Hematopoietic multipotent progenitor cell treated with erythropoietin and hydrocortisone succinate and interleukin-3 and kit ligand, for 4 days (in vitro differentiated cells): ENCODE results near the gene GRIN2A.

Experiments used
- DNase-seq: peaks from one replicate; pipeline ENCODE4 v3.0.0-alpha.2; 2015

Gene GRIN2A

DNA sequence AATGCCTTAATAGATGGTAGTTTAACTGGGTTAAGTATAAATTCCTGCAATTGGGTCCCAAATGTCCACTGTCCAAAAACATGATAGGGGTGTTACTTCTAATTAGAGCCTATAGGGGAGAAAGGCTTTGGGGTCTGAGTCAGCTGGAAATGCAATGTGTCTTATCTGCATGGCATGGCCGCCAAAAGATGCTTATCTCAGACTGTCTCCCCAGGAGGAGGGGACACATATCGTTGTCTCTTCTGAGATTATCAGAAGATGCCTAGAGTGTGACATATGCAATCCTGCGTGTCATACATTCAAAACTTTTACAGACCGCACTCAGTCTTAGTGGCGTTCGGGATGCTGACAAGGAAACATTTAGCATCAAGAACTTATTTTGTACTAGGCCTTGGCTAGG lies 442.9 kb downstream of the GRIN2A start:
- peak; percentile 1 for DNase-seq

DNA sequence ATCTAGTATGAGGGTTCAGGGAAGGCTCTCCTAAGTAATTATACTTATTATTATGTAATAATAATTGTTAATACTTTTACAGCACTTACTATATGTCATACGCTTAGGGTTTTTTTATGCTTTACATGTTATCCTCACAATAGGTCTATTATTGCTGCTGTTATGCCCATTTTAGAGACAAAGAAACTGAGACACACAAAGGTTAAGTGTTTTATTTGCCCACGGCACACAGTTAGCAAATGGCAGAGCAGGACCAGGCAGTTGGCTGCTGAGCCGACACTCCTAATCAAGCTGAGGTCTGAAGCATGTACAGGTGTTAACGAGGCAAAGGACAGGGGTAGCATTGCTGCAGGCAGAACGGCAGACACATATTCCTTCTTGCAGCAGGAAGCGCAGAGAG lies 443.5 kb downstream of the GRIN2A start:
- DNase-seq = no peak

- DNase-seq = no peak
These were observed 445.7 kb downstream of the GRIN2A start for GRCh38 chr16:9736547-9736946.

DNA sequence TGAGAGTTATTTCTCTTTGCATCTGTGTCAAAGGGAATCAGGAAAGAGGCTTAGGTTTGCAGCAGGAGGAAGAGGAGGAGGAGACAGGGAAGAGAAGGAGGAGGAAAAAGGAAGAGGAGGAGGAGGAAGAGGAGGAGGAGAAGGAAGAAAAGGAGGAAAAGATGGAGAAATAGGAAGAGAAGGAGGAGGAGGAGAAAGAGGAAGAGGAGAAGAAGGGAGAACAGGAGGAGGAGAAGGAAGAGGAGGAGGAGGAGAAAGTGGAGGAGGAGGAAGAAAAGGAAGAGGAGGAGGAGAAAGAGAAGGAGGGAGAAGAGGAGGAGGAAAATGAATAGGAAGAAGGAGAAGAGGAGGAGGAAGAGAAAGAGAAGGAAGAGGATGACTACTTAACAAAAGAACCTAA lies 459.1 kb downstream of the GRIN2A start:
- no peak for DNase-seq

- no peak for DNase-seq
These were observed 468.3 kb downstream of the GRIN2A start for GRCh38 chr16:9713907-9714306.

DNA sequence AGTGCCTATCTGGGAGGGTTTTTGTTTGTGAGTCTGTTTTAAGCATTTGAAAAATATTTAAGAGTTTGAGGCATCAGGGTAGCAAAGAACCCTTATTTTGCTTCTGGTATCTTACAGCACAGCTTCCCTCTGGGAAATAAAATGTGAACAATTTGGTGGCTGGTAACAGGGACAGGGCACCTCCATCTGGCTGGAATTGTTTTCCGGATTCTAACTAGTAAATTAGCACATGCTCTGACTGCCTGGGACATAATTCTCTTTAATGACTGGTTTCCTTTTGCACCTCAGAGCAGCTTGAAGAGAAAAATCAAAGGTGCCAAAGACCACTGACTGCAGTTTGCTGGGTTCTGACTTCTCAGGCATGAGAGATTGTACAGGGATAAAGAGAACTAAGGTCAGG lies 469.1 kb downstream of the GRIN2A start:
- no peak for DNase-seq

DNA sequence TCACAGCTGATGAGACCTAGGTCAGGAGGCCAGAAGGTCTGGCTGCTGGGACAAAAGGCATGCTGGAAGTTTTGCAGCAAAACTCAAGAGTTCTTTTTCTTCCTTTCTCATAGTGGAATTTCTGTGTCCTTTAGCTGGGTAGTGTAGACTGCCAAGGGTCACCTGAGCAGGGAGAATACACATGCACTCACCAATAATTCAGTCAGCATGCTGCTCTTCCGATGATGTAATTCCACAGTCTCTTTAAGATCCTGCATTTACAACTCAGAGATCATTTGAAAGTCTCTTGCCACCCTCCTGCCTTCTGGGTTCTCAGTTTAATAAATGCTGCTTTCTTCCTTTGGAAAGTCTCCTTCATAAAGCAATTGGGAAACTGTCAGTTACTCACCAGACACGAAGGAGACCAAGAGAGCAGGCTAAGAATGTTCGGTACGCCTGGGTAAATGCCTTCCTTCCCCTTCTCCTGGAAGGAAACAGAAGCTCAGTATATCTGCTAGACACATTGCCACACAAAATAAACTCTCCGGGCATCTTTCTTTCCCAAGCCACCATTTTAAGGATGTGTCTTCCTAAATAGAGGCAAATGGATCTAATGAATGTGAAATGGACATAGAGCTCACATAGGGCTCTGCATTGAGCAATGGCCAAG lies 473.1 kb downstream of the GRIN2A start:
- DNase-seq = no peak

DNA sequence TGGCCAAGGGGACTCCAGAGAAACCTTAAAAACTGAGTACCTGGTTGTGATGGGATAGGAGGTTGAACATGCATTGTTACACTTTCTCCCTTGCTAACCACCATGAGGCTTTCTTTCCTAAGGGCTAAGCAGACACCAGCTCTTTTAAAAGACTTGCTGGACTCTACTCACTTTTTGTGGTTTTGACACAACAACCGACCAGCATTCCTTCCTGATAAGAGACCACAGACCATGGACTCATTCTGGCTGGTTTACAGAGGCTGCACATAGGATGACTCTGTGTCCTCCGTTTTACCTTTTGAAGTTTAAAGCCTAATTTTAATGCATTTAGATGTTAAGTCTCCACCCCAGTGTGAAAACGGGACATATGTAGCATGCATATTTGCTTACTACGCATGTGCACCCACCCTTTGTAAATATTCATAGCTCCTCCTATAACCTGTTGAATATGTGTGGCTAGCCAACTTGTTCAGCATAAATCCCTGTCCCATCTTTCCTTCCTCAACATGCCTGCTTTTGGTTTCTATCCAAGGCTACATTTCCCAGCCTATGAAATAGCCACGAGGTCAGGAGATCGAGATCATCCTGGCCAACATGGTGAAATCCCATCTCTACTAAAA lies 475.9 kb downstream of the GRIN2A start:
- peak; percentile 30 for DNase-seq

DNA sequence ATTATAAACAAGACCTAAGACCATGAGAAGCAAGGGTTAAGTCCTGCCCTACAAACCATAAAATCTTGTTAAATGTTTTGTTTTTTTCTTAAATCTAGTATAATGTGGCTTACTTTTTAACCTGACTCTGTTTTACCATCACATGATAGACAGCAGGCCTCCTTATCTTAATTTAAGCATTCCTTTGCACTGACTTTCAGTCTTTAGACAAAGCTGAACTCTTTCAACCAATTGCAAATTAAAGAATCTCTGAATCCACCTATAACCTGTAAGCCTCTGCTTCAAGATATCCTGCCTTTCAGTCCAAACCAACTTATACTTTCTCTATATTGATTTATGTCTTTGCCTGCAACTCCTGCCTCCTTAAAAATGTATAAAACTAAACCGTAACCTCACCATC lies 478.5 kb downstream of the GRIN2A start:
- no peak for DNase-seq
